GM12891 (cell line): Measurements from ENCODE around the gene PHF21A.
A peak's percentile ranks its signal among the peaks of the same experiment; 100 is the strongest.

Source experiments
- DNase-seq: peaks from one replicate; pipeline ENCODE4 v3.0.0; 2011; ENCODE audit warnings: low spot score; ENCODE audit not compliant: insufficient read length
- FAIRE-seq: peaks from 2 replicates; lab custom pipeline; 2011; peaks lifted over from hg19 to GRCh38; lab: Jason Lieb, UNC
- PAX5 ChIP-seq: IDR thresholded peaks from 2 replicates; pipeline ENCODE4 v1.6.1; 2011; ENCODE audit warnings: low read length, moderate library complexity, mild to moderate bottlenecking; ENCODE audit not compliant: insufficient read depth, severe bottlenecking
- POLR2A ChIP-seq: IDR thresholded peaks from 2 replicates; pipeline ENCODE4 v1.6.1; 2011; ENCODE audit warnings: low read depth, low read length, control low read depth
- POLR2AphosphoS5 ChIP-seq: IDR thresholded peaks from 2 replicates; pipeline ENCODE4 v1.6.1; 2011; ENCODE audit warnings: low read depth, low read length, control low read depth
- POU2F2 ChIP-seq: IDR thresholded peaks from 2 replicates; pipeline ENCODE4 v1.6.1; 2011; ENCODE audit warnings: low read depth, mild to moderate bottlenecking, control low read depth, low read length, moderate library complexity
- SPI1 ChIP-seq: IDR thresholded peaks from 2 replicates; pipeline ENCODE4 v1.6.1; 2011; ENCODE audit warnings: low read depth, low read length, control low read depth
- TAF1 ChIP-seq: IDR thresholded peaks from 2 replicates; pipeline ENCODE4 v1.6.1; 2011; ENCODE audit warnings: low read depth, low read length, control low read depth

Gene PHF21A

DNA sequence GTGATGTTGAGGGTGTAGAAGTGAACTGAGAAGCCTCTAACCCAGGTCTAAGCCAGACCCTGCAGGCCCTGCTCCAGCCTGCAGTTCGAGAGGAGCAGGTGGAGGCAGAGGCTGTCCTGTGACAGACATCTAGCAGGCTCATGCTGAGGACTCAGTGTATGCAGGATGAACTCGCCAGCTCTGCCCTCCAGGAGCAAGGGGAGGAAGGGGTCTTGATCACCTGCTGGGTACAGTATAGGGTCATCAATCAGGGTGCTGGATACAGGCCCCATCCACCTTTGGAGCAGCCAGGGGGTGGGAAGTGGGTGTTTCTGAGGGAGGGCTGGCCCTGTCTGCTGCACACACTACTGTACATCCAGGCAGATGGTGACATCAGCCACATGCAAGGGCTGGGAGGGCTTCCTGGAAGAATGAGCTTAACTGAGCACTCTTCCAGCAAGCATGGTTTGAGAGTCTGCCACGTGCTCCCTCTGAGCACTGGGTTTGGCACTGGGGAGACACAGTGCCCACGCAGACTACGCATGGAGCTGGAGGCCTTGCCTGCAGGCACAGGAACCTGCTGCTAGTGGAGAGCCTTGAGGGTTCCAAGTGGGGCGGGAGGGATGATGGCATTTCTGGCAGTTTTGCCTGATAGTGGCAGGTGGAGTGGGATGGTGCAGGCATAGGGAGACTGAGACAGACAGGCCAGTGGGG lies 226.6 kb downstream of the PHF21A start:
- no peak for FAIRE-seq
- no peak for DNase-seq
- no peak for TF ChIP-seq POU2F2
- TF ChIP-seq TAF1: no peak
- TF ChIP-seq PAX5: no peak
- no peak for TF ChIP-seq POLR2AphosphoS5
- no peak for TF ChIP-seq POLR2A
- TF ChIP-seq SPI1: no peak

DNA sequence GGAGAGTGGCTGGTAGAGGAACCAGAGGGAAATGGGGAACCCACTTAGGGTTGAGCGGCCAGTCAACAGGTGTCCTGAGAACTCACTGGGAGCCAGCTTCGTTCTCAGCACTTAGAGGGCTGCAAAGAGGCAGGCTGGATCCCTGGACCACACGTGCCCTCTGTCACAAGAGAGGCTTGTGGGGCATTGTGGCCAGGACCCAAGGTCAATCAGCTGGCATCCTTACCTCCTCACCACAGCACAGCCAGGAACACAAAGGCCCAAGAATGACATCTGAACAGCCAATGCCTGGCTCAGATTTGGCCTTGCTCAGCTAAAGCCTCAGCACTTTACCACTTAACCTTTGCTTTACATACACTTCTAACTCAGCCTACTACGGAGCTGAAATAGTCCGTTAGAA lies 228.4 kb downstream of the PHF21A start:
- FAIRE-seq (no peak), DNase-seq (no peak)
- TF ChIP-seq PAX5: no peak
- TF ChIP-seq POU2F2: no peak
- no peak for TF ChIP-seq SPI1
- TF ChIP-seq POLR2A: no peak
- no peak for TF ChIP-seq TAF1
- no peak for TF ChIP-seq POLR2AphosphoS5

DNA sequence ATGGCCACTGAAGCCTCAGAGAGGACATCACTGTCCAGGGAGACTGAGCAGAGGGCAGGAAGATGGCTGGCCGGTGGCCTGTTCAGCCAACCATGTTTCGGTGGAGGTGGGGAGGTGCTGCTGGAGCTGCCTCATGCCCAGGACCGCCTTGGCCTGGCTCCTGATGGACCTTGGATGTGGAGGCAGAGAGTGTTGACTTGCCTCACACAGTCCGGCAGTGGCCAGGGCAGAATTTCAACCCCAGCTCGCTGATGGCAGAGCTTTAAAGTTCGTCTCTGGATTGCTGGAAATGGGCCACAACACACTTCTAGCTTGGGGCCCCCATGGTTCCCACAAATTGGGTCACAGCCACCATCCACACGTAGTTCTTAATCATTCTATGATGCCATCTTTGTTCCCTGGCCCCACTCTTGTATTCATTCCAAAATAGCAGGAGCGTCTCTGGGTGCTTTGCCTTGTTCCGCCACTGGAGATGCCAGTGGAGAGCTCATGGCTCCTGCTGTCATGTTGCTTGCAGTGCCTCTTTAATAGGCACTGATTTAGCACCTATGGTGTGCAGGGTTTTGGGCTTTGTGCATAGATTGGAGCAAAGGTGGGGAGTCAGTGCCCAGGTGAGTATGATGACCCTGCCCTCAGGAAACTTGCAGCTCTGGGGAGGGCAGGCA lies 230.2 kb downstream of the PHF21A start:
- no peak for DNase-seq
- no peak for TF ChIP-seq POLR2A
- TF ChIP-seq TAF1: no peak
- no peak for TF ChIP-seq SPI1
- TF ChIP-seq PAX5: no peak
- no peak for TF ChIP-seq POU2F2
- TF ChIP-seq POLR2AphosphoS5: no peak
- no peak for FAIRE-seq

DNA sequence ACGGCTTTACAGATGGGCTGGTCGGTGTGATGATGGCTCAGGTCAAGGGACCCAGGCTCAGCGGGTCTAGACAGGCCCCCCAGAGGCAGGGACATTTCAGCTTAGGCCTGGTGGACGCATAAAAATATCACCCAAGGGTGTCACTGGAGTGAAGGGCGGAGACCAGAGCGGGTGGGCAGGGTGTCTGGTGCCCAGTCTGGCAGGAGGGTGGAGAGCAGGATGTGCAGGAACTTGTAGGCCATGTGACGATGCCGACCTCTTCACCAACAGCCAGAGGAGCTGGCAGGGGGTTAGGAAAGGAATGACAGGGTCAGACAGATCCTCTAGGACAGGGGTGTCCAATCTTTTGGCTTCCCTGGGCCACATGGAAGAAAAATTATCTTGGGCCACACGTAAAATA lies 231.3 kb downstream of the PHF21A start:
- no peak for DNase-seq
- no peak for FAIRE-seq
- TF ChIP-seq PAX5 (no peak), SPI1 (no peak), POLR2A (no peak), POLR2AphosphoS5 (no peak), POU2F2 (no peak), TAF1 (no peak)

DNA sequence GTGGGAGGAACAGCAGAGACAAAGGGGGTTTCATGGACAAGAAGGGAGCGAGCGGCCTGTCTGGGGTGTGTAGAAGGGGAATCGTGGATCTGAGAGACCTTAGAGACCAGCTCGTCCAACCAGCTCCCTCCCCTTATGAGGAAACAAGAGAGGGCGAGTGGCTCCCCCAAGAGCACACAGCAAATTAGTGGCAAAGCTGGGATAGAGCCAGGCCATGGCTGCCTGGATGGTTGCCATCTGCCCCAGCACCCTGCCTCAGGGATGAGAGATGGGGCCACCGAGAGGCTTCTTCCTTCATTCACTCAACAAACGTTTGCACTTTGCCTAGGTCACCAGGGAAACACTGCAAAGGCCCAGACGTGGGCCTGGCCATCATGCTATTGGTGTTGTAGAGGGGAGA lies 231.7 kb downstream of the PHF21A start:
- DNase-seq (no peak), FAIRE-seq (no peak)
- TF ChIP-seq POLR2AphosphoS5 (no peak), SPI1 (no peak), POU2F2 (no peak), TAF1 (no peak), POLR2A (no peak), PAX5 (no peak)

DNA sequence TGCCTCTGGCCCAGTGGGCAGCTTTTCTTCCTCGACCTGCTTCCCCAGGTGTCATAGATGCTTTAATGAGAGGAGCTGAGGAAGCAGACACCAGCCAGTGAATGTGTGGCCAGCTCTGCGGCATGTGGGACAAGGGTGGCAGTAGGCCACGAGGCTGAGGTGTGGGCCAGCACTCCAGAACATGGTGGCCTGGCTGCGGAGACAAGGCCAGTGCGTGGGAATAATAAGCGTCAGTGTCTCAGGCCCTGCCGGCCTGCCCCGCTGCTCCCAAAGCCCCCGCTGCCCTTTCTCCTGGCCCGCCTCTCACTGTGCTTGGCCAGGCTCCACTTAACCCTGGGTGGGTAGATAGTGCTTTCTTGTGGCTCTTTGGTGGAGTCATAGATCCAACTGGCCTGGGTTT lies 233.7 kb downstream of the PHF21A start:
- TF ChIP-seq PAX5 (no peak), TAF1 (no peak), POLR2A (no peak), POU2F2 (no peak), SPI1 (no peak), POLR2AphosphoS5 (no peak)
- FAIRE-seq (no peak), DNase-seq (no peak)

DNA sequence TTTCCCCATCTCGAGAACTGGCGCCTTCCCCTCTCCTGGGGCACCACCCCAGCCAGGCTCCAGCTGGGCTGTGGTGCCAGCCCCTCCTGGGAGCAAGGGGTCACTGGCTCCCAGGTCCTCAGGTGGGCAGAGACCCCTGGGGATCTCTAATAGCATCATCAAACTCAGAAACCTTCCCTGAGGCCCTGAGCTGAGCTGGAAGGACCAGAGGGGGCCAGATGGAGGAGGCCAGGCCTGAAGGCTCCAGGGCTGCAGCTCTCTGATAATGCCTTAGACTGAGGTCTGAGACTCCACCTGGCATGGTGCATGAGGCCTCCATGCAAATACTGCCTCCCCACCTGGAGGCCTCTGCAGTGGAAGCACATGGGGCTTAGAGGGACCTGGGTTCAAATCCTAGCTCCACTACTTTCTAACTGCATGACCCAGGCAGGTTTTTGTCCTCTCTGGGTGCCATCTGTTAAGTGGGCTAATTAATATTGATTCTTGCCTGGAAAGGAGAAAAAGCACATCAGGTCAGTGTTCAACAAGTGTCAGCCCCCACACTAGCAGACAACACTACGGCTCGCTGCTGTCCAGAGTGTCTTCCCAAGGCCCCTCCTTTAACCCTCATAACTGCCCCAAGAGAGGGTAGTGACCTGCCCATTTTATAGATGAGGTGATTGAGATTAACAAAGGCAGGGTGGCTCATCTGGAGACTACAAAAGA lies 234.3 kb downstream of the PHF21A start:
- no peak for TF ChIP-seq POLR2AphosphoS5
- TF ChIP-seq TAF1: no peak
- DNase-seq: no peak
- FAIRE-seq: no peak

DNA sequence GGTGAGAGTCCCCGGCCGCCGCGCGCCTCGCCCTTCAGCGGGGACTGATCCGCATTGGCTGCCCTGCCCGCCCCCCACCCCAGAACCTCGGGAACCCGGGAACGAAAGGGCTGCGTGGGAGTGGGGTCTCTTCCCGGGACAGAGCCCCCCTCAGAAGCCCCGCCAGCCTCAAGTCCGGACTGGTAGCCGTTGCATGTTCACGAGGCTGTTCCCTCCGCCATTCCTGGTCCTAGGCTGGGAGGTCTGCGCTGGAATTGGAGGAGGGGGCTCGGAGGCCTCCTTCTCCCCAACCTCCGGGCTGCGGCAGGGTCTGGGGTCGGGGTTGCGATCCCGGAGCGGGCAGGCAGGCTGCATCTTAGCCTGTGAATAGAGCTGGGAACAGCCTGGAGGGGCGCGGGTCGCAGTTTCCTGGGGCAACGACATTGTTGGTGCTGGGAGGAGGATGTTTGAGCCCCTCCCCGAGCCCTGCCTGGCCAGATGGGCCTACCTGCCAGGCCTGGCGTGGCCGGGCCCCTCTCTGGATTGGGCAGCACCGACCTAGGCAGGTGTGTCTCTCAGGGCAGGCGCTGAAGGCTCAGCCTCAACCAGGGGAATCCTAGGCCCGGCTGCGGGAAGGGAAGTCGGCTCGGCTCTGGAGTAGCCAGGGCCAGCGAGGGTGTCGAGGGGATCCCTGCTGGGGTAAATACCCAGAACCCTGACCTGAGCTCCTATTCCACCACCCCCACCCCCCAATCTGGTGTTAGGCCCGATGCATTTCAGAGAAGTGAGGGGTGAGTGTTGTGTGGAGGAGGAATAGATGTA lies 235.1 kb downstream of the PHF21A start:
- TF ChIP-seq SPI1: no peak
- TF ChIP-seq TAF1: no peak
- TF ChIP-seq POU2F2: no peak
- TF ChIP-seq POLR2AphosphoS5: no peak
- no peak for TF ChIP-seq POLR2A
- no peak for TF ChIP-seq PAX5
- no peak for FAIRE-seq

DNA sequence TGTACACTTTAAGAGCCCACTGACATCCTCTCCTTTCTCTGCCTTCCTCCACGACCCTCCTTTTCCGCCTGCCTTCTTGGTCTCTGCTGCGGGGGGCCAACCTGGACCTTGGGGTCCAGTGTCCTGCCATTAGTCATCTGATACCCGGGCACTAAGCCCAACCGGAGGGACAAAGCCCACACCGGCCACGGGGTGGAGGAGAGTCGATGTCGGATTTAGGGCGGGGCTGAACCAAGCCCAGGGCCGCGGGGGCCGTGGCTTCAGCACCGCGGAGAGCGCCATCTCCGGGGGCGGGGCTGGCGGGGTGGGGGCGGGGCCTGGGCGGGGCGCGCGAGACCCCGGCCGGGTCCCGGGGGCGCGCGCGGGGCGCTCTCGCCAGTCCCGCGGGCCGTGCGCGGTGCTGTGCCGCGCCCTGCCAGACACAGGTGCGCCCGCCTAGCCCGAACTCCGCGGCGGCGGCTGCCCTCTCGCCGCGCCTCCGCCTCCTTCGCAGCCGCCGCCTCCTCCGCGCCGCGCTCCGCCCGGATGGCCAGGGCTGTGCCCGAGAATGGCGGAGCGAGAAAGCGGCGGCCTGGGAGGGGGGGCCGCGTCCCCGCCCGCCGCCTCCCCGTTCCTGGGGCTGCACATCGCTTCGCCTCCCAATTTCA lies 235.9 kb downstream of the PHF21A start, which contains the start of gene MAPK8IP1:
MAPK8IP1 (plus strand) TSS at position 378 of the 647 bp plus-strand sequence; CDS start at position 548, 170 bp downstream.
- peak; percentile 66 for FAIRE-seq
- TF ChIP-seq PAX5 (no peak), POLR2AphosphoS5 (no peak), TAF1 (no peak), SPI1 (no peak), POU2F2 (no peak), POLR2A (no peak)
- DNase-seq: peak; percentile 86

More for the DNA sequence above, 235.1 kb downstream of the PHF21A start:
- DNase-seq: no peak
